Lung (tissue), 12 donors: ENCODE results near the gene ZSWIM1. TPM values are rescaled to one million over a fixed set of nuclear protein-coding genes. Genes with fewer than 3 reads are reported as not detected.

Experiments used
- ATAC-seq: fragments of 200-7000 bp; cut with Tn5 transposase; one replicate; pipeline ENCODE4 v1.9.1; 2020; ENCODE audit warnings: moderate number of reproducible peaks; ENCODE audit not compliant: insufficient read depth, low FRiP score
- DNase-seq, 3 donors: peaks; one replicate each; pipeline ENCODE4 v3.0.0-alpha.2; 2013 to 2017
- H3K27ac ChIP-seq, 2 donors: one replicate each; pipeline ENCODE4 v1.5.1; 2013; ENCODE audit warnings: mild to moderate bottlenecking in 2 of 2, moderate library complexity in 2 of 2, control low read depth in 1 of 2, inconsistent platforms in 1 of 2, low read depth in 1 of 2, low read length in 1 of 2
- H3K27me3 ChIP-seq, 3 donors: one replicate each; pipeline ENCODE4 v1.5.1; 2013; ENCODE audit warnings: low read length in 2 of 3; ENCODE audit not compliant: control insufficient read depth in 3 of 3, insufficient read depth in 3 of 3
- H3K36me3 ChIP-seq, 4 donors: one replicate each; pipeline ENCODE4 v1.5.1; 2013; ENCODE audit warnings: low read length in 4 of 4, mild to moderate bottlenecking in 1 of 4, moderate library complexity in 1 of 4; ENCODE audit not compliant: control insufficient read depth in 4 of 4, insufficient read depth in 4 of 4
- H3K4me1 ChIP-seq, 5 donors: one replicate each; pipeline ENCODE4 v1.5.1; 2013; ENCODE audit warnings: low read length in 5 of 5, mild to moderate bottlenecking in 2 of 5, moderate library complexity in 1 of 5; ENCODE audit not compliant: control insufficient read depth in 5 of 5, insufficient read depth in 5 of 5
- H3K4me3 ChIP-seq: one replicate; pipeline ENCODE4 v1.5.1; 2013; ENCODE audit warnings: mild to moderate bottlenecking, control low read depth, moderate library complexity
- H3K9ac ChIP-seq, 2 donors: one replicate each; pipeline ENCODE4 v1.5.1; 2013; ENCODE audit warnings: low read length in 2 of 2, control low read depth in 1 of 2; ENCODE audit not compliant: insufficient read depth in 1 of 2
- H3K9me3 ChIP-seq, 4 donors: one replicate each; pipeline ENCODE4 v1.5.1; 2013; ENCODE audit warnings: low read length in 3 of 4, mild to moderate bottlenecking in 1 of 4, moderate library complexity in 1 of 4; ENCODE audit not compliant: control insufficient read depth in 4 of 4, insufficient read depth in 3 of 4
- CTCF ChIP-seq: IDR thresholded peaks from 2 replicates; pipeline ENCODE4 v1.5.1; 2012; ENCODE audit warnings: mild to moderate bottlenecking; ENCODE audit errors: control extremely low read depth, extremely low read depth
- WGBS, 2 donors: extraction: QIAGEN DNeasy Blood & Tissue Kit; methylation state at CpG; one replicate each; pipeline ENCODE4 v1.1.7; 2013; 5-methylcytosine and 5-hydroxymethylcytosine counted together
- polyA plus RNA-seq, 2 donors: library from polyadenylated mRNA; stranded (reverse); fragments of 200-250 nt; gene quantifications; one replicate each; pipeline ENCODE4 v1.2.1, GENCODE V29; 2013
- total RNA-seq, 2 donors: library from RNA; depleted of rRNA in 1 of 2; stranded (reverse); fragments of >200 nt in 1 of 2; gene quantifications; one replicate each; pipeline ENCODE4 v1.2.1, GENCODE V29; 2014 to 2021
- donor health status: control.
- donor health status: control.
- donor health status: Bipolar disorder and iron deficiency.
- donor health status: healthy.
- donor health status: DM: yes; HTN: yes; CAD: no.

Gene ZSWIM1
- total and polyA plus RNA-seq, 4 donors, result 3.7 to 11.1 (median 5.2) TPM

GRCh38 chr20:45921337-45922189 lies 40.5 kb downstream of the ZSWIM1 start:
- H3K9ac ChIP-seq, result peak overlapping the region in 1 of 2 donors; percentile 39
- no peak for TF ChIP-seq CTCF
- H3K9me3 ChIP-seq, result no peaks in the 10 kb centered on the region
- H3K27ac ChIP-seq, result no peak overlapping the region
- ATAC-seq (no peak), DNase-seq (no peak)
- 86 to 89% methylated on average over 11 of the region's 11 CpGs for WGBS, 2 donors
- H3K4me1 ChIP-seq, result peaks cover 0 to 37% (median 26%) of the 10 kb centered on the region in 5 donors
- H3K4me3 ChIP-seq, result no peak overlapping the region
- H3K36me3 ChIP-seq, result no peaks in the 10 kb centered on the region
- no peaks in the 10 kb centered on the region for H3K27me3 ChIP-seq

- WGBS, 2 donors, result 52 to 61% methylated on average over 21 of the region's 21 CpGs
- peak overlapping the region in 1 of 2 donors; percentile 67 for H3K9ac ChIP-seq
These were observed 43.6 kb downstream of the ZSWIM1 start for GRCh38 chr20:45924391-45925261.

GRCh38 chr20:45925821-45926506 lies 44.9 kb downstream of the ZSWIM1 start:
- no peak for TF ChIP-seq CTCF
- H3K27ac ChIP-seq, result peak overlapping the region in 1 of 2 donors; percentile 17
- peaks cover 0 to 21% (median 8%) of the 10 kb centered on the region in 5 donors for H3K4me1 ChIP-seq
- no peak for DNase-seq
- no peaks in the 10 kb centered on the region for H3K9me3 ChIP-seq
- 73% methylated on average over 9 of the region's 9 CpGs for WGBS, 2 donors
- no peak overlapping the region for H3K9ac ChIP-seq
- ATAC-seq, result no peak
- no peak overlapping the region for H3K4me3 ChIP-seq
- no peaks in the 10 kb centered on the region for H3K27me3 ChIP-seq
- no peaks in the 10 kb centered on the region for H3K36me3 ChIP-seq

More at GRCh38 chr20:45924391-45925261, 43.6 kb downstream of the ZSWIM1 start:
- ATAC-seq (peak; percentile 41), DNase-seq (peak; percentile 85 to 96 (median 95))
- Histone ChIP-seq H3K4me3 (no peak overlapping the region), H3K27me3 (no peaks in the 10 kb centered on the region), H3K4me1 (peaks cover 0 to 32% (median 19%) of the 10 kb centered on the region in 5 donors), H3K9me3 (no peaks in the 10 kb centered on the region), H3K36me3 (no peaks in the 10 kb centered on the region), H3K27ac (peak overlapping the region; percentile 13 to 40)
- TF ChIP-seq CTCF, result no peak
